ENCODE results near the gene SUSD1.

DNA sequence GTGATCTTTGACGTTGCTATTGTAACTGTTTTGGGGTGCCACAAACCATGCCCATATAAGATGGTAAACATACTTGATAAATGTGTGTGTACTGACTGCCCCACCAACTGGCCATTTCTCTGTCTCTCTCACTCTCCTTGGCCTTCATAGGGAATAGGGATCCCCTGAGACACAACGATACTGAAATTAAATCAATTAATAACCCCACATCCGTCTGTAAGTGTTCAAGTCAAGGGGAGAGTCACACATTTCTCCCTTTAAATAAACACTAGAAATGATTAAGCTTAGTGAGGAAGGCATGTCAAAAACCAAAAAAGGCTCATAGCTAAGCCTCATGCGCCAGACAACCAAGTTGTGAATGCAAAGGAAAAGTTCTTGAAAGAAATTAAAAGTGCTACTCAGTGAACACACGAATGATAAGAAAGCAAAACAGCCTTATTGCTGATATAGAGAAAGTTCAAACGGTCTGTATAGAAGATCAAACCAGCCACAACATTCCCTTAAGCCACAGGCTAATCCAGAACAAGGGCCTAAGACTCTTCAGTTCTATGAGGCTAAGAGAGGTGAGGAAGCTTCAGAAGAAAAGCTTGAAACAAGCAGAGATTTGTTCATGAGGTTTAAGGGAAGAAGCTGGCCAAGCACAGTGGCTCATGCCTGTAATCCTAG lies 167.4 kb downstream of the SUSD1 start:
- TF ChIP-seq ESRRA (IDR thresholded peaks at IDR 0.05; ENCODE audit: borderline replicate concordance, low read depth): no peak
- TF ChIP-seq HDGF (IDR thresholded peaks at IDR 0.05): no peak
- TF ChIP-seq NFRKB (IDR thresholded peaks at IDR 0.05; ENCODE audit: low read depth): no peak
- TF ChIP-seq SAFB (IDR thresholded peaks at IDR 0.05; ENCODE audit: borderline replicate concordance, low read depth, low read length): no peak
- no peak for TF ChIP-seq POLR2H (tag; IDR thresholded peaks at IDR 0.05; ENCODE audit: low read depth)
- TF ChIP-seq NR2C2 (CRISPR knock-in tag; IDR thresholded peaks at IDR 0.05): no peak
- no peak for TF ChIP-seq NR2C2 (tag; IDR thresholded peaks at IDR 0.05)
- TF ChIP-seq, protein P1, sequence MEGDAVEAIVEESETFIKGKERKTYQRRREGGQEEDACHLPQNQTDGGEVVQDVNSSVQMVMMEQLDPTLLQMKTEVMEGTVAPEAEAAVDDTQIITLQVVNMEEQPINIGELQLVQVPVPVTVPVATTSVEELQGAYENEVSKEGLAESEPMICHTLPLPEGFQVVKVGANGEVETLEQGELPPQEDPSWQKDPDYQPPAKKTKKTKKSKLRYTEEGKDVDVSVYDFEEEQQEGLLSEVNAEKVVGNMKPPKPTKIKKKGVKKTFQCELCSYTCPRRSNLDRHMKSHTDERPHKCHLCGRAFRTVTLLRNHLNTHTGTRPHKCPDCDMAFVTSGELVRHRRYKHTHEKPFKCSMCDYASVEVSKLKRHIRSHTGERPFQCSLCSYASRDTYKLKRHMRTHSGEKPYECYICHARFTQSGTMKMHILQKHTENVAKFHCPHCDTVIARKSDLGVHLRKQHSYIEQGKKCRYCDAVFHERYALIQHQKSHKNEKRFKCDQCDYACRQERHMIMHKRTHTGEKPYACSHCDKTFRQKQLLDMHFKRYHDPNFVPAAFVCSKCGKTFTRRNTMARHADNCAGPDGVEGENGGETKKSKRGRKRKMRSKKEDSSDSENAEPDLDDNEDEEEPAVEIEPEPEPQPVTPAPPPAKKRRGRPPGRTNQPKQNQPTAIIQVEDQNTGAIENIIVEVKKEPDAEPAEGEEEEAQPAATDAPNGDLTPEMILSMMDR (IDR thresholded peaks at IDR 0.05 in 2 of 3, conservative IDR thresholded peaks at IDR 0.05 in 1 of 3; ENCODE audit: insufficient read depth in 2 of 3, low read depth in 1 of 3, low read length in 3 of 3): no peak
- TF ChIP-seq NFE2 (IDR thresholded peaks at IDR 0.05; ENCODE audit: low read depth): no peak
- TF ChIP-seq TCF3 (CRISPR knock-in tag; IDR thresholded peaks at IDR 0.05): no peak
- TF ChIP-seq FOXJ3 (CRISPR knock-in tag; IDR thresholded peaks at IDR 0.05): no peak
- TF ChIP-seq, protein P2, sequence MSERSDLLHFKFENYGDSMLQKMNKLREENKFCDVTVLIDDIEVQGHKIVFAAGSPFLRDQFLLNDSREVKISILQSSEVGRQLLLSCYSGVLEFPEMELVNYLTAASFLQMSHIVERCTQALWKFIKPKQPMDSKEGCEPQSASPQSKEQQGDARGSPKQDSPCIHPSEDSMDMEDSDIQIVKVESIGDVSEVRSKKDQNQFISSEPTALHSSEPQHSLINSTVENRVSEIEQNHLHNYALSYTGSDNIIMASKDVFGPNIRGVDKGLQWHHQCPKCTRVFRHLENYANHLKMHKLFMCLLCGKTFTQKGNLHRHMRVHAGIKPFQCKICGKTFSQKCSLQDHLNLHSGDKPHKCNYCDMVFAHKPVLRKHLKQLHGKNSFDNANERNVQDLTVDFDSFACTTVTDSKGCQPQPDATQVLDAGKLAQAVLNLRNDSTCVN (CRISPR knock-in tag; IDR thresholded peaks at IDR 0.05): no peak
- TF ChIP-seq MEF2D (tag; conservative IDR thresholded peaks at IDR 0.05; ENCODE audit: low read depth): no peak
- TF ChIP-seq, protein P3, sequence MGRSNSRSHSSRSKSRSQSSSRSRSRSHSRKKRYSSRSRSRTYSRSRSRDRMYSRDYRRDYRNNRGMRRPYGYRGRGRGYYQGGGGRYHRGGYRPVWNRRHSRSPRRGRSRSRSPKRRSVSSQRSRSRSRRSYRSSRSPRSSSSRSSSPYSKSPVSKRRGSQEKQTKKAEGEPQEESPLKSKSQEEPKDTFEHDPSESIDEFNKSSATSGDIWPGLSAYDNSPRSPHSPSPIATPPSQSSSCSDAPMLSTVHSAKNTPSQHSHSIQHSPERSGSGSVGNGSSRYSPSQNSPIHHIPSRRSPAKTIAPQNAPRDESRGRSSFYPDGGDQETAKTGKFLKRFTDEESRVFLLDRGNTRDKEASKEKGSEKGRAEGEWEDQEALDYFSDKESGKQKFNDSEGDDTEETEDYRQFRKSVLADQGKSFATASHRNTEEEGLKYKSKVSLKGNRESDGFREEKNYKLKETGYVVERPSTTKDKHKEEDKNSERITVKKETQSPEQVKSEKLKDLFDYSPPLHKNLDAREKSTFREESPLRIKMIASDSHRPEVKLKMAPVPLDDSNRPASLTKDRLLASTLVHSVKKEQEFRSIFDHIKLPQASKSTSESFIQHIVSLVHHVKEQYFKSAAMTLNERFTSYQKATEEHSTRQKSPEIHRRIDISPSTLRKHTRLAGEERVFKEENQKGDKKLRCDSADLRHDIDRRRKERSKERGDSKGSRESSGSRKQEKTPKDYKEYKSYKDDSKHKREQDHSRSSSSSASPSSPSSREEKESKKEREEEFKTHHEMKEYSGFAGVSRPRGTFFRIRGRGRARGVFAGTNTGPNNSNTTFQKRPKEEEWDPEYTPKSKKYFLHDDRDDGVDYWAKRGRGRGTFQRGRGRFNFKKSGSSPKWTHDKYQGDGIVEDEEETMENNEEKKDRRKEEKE (IDR thresholded peaks at IDR 0.05; ENCODE audit: borderline replicate concordance in 1 of 2, control insufficient read depth in 1 of 2, low read depth in 2 of 2, low read length in 1 of 2): no peak

All from K562 (cell line).